ENCODE results near the gene CD2. TPM values are rescaled to one million over a fixed set of nuclear protein-coding genes. Genes with fewer than 3 reads are reported as not detected.

The CD2 gene
- total and polyA plus RNA-seq, 2 of the 8 experiments (the other 6 are each of a cell fraction or from before 2014, with no cell fraction given): not detected

GRCh38 chr1:116766616-116767469, 12.6 kb downstream of the CD2 start:
- H2BK15ac ChIP-seq (ENCODE audit: low read length): no peak overlapping the region
- H3K56ac ChIP-seq (replicated peaks; ENCODE audit: insufficient read length, low read depth, low read length): no peak overlapping the region
- no peak overlapping the region for H3K18ac ChIP-seq (ENCODE audit: extremely low read depth, low read length)

More at GRCh38 chr1:116766616-116767469, 12.6 kb downstream of the CD2 start:
- POLR2A ChIA-PET (ENCODE audit: partially characterized antibody): no interaction called here
- Histone ChIP-seq H3K79me2 (ENCODE audit: control insufficient read depth in 1 of 2, insufficient read depth in 2 of 2, low read length in 2 of 2) (no peaks in the 10 kb centered on the region), H2BK20ac (ENCODE audit: low read length) (no peak overlapping the region), H2AFZ (ENCODE audit: low read length) (no peak overlapping the region), H3K4me2 (ENCODE audit: insufficient read depth in 1 of 2, low read depth in 2 of 2, low read length in 2 of 2) (no peak overlapping the region), H3K4ac (replicated peaks; ENCODE audit: insufficient read length, low read depth, low read length) (no peak overlapping the region), H2BK120ac (replicated peaks; ENCODE audit: low read depth, low read length) (no peak overlapping the region), H3K4me3 (ENCODE audit: extremely low read depth in 1 of 4, insufficient read depth in 2 of 4, low read depth in 3 of 4, low read length in 4 of 4) (no peak overlapping the region), H4K91ac (replicated peaks; ENCODE audit: insufficient read length, low read length) (no peak overlapping the region), H4K5ac (ENCODE audit: insufficient read length, low read depth, low read length) (no peak overlapping the region), H4K8ac (ENCODE audit: extremely low read depth, insufficient read depth, low read length) (no peak overlapping the region), H3K14ac (ENCODE audit: insufficient read length) (no peak overlapping the region), H2BK12ac (ENCODE audit: low read depth, low read length) (no peak overlapping the region), H3K23ac (ENCODE audit: insufficient read length) (no peak overlapping the region), H3K23me2 (ENCODE audit: low read depth, low read length) (no peaks in the 10 kb centered on the region), H4K20me1 (replicated peaks in 1 of 2; ENCODE audit: control insufficient read depth in 1 of 2, insufficient read depth in 2 of 2, low read length in 2 of 2) (no peaks in the 10 kb centered on the region), H2AK5ac (ENCODE audit: low read depth, low read length) (no peak overlapping the region), H3K27me3 (replicated peaks in 1 of 4; ENCODE audit: control insufficient read depth in 3 of 4, extremely low read depth in 1 of 4, insufficient read depth in 3 of 4, low read length in 3 of 4) (no peaks in the 10 kb centered on the region), H3K79me1 (ENCODE audit: low read depth, low read length) (no peaks in the 10 kb centered on the region), H2BK5ac (ENCODE audit: low read depth, low read length) (no peak overlapping the region), H3K36me3 (ENCODE audit: control insufficient read depth in 2 of 4, insufficient read depth in 4 of 4, low read length in 3 of 4) (no peaks in the 10 kb centered on the region), H3K4me1 (replicated peaks in 1 of 4; ENCODE audit: control insufficient read depth in 3 of 4, insufficient read depth in 4 of 4, low read length in 3 of 4) (no peaks in the 10 kb centered on the region), H3K9me3 (ENCODE audit: insufficient read depth in 2 of 2, low read depth in 1 of 2, low read length in 1 of 2) (no peaks in the 10 kb centered on the region), H3K27ac (ENCODE audit: low read depth, low read length) (no peak overlapping the region), H3K9ac (replicated peaks in 1 of 4; ENCODE audit: extremely low read depth in 1 of 4, low read depth in 3 of 4, low read length in 3 of 4) (no peak overlapping the region)
- no peak for TF ChIP-seq TAF7 (optimal IDR thresholded peaks at IDR 0.05; ENCODE audit: borderline replicate concordance, low read depth, low read length)
- CTCF ChIA-PET (ENCODE audit: partially characterized antibody): interaction anchor here (1.1 to 4.8 kb wide), 7 partner anchors 29 to 181 kb away, joined by 3 to 23 read pairs (median 5); no protein-coding TSS in a partner anchor
- 93% methylated on average over 13 of the region's 13 CpGs; no CpG with 5 or more reads in 1 of the 2 experiments for WGBS, 2 experiments (ENCODE audit: extremely low coverage in 1 of 2, insufficient coverage in 1 of 2, insufficient read length in 1 of 2, insufficient replicate concordance in 2 of 2, low coverage in 1 of 2, low lambda C conversion rate in 2 of 2, missing lambda C conversion rate in 1 of 2)
- FAIRE-seq (no peak), DNase-seq (ENCODE audit: low read depth in 1 of 2, low spot score in 2 of 2) (no peak)

Data from H1 (cell line).